T-helper 1 cell treated with Interleukin-12 subunit alpha and Interleukin-12 subunit beta and Interleukin-4 antibody, amounts not matched to agents 30 μg/mL and 1 μg/mL, for 36 hours (primary cell): Measurements from ENCODE around the gene MTURN.

Source experiments
- H3K27ac Mint-ChIP-seq: one replicate; pipeline ENCODE4 v1.8.0; 2021; ENCODE audit warnings: mild to moderate bottlenecking, mixed read lengths
- H3K27me3 Mint-ChIP-seq: one replicate; pipeline ENCODE4 v1.8.0; 2021; ENCODE audit warnings: low read depth, mixed read lengths
- H3K36me3 Mint-ChIP-seq: one replicate; pipeline ENCODE4 v1.8.0; 2021; ENCODE audit warnings: low read depth, mixed read lengths
- H3K4me1 Mint-ChIP-seq: one replicate; pipeline ENCODE4 v1.8.0; 2021; ENCODE audit warnings: low read depth, mixed read lengths
- H3K4me3 Mint-ChIP-seq: one replicate; pipeline ENCODE4 v1.8.0; 2021; ENCODE audit warnings: mild to moderate bottlenecking, moderate library complexity, mixed read lengths
- H3K9me3 Mint-ChIP-seq: one replicate; pipeline ENCODE4 v1.8.0; 2021; ENCODE audit warnings: mixed read lengths

MTURN gene

GRCh38 chr7:30175636-30176147, 40.9 kb downstream of the MTURN start:
- H3K4me1 Mint-ChIP-seq: peaks cover 7% of the 10 kb centered on the region
- peaks cover 1% of the 10 kb centered on the region for H3K27me3 Mint-ChIP-seq

DNA sequence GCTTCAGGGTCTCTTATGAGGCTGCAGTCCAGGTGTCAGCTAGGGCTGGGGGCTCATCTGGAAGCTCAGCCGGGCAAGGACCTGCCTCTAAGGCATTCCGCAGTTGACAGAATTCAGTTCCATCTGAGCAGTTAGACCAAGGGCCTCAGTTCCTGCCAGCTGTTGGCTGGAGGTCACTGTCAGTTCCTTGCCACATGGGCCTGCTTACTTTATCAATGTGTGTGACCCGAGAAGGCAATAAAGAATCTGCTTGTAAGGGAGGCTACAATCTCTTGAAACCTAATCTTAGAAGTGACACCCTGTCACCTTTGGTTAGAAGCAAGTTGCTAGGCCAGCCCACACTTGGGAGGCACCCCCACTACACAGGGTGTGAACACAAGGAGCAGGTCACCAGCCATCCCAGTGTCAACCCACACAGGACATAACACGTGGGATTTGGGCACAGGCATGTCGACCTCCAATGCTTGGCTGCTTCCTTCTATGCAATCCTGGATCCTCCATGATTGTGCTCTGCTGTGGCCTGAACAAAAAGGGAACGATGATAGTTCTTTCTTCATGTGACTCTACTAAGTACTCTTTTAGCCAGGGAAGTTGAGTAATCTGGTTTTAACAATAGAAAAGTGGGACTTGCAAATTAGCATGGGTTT, 41.8 kb downstream of the MTURN start:
- Mint-ChIP-seq H3K9me3 (no peaks in the 10 kb centered on the region), H3K27ac (no peak overlapping the region), H3K4me3 (no peak overlapping the region), H3K36me3 (no peaks in the 10 kb centered on the region), H3K4me1 (peaks cover 7% of the 10 kb centered on the region), H3K27me3 (no peaks in the 10 kb centered on the region)

More at GRCh38 chr7:30175636-30176147, 40.9 kb downstream of the MTURN start:
- H3K27ac Mint-ChIP-seq: no peak overlapping the region
- no peak overlapping the region for H3K4me3 Mint-ChIP-seq
- no peaks in the 10 kb centered on the region for H3K9me3 Mint-ChIP-seq
- H3K36me3 Mint-ChIP-seq: no peaks in the 10 kb centered on the region

GRCh38 chr7:30177186-30177585, 42.4 kb downstream of the MTURN start:
- Mint-ChIP-seq H3K4me1 (peaks cover 7% of the 10 kb centered on the region), H3K27me3 (no peaks in the 10 kb centered on the region), H3K4me3 (no peak overlapping the region), H3K36me3 (no peaks in the 10 kb centered on the region), H3K27ac (no peak overlapping the region), H3K9me3 (no peaks in the 10 kb centered on the region)

DNA sequence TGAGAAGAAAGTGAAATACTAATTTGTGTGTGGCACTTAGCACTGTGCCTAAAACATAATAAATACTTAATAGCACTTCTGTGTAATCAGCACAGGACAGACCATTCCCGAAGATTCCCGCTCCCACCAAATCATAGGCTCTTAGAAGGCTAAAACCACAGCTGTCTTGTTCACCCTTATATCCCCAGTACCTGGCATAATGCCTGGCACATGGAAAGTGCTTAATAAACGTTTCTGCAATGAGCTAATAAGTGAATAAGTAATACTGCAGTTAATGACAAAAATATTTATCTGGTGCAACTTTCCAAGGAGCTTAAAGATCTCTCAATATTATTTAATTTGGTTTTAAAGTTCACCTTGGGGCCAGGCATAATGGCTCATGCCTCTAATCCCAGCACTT, 43.2 kb downstream of the MTURN start:
- Mint-ChIP-seq H3K4me3 (no peak overlapping the region), H3K4me1 (peaks cover 7% of the 10 kb centered on the region), H3K27ac (no peak overlapping the region), H3K36me3 (no peaks in the 10 kb centered on the region), H3K27me3 (no peaks in the 10 kb centered on the region), H3K9me3 (no peaks in the 10 kb centered on the region)

DNA sequence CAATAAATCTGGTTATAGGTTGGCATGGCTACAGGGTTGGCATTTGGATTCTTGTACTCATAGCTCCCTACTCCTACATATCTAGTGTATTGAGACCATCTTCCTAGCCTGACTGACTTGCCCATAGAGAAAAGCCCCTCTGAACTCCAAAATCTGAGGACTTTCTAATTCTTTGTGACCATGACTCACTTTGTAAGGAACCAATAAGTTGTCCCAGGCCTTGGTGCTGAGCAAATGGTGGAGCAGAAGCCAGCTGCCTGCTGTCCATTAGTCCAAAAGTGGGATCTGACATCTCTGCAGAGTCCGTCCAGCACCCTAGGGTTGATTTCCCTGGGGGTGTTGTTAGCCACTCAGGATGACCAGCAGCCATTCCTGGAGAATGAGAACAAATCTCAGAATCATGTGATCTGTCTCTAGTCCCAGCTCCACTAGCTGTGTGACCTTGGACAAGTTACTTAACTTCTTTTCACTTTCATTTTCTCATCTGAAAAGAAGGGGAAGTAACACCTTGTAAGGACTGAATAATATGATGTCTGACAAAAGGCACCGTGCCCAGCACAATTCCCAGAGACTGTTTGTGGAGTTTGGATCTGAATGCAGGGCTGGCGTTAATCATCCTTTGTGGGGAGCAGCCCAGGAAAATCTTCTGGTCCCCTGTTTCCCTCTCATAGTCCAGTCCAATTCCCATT, 44.1 kb downstream of the MTURN start:
- Mint-ChIP-seq H3K4me1 (peaks cover 7% of the 10 kb centered on the region), H3K27ac (no peak overlapping the region)

GRCh38 chr7:30180718-30181117, 45.9 kb downstream of the MTURN start:
- no peaks in the 10 kb centered on the region for H3K27me3 Mint-ChIP-seq
- H3K27ac Mint-ChIP-seq: no peak overlapping the region
- H3K9me3 Mint-ChIP-seq: no peaks in the 10 kb centered on the region
- peaks cover 7% of the 10 kb centered on the region for H3K4me1 Mint-ChIP-seq
- no peak overlapping the region for H3K4me3 Mint-ChIP-seq
- H3K36me3 Mint-ChIP-seq: no peaks in the 10 kb centered on the region

More for the DNA sequence above, 44.1 kb downstream of the MTURN start:
- Mint-ChIP-seq H3K4me3 (no peak overlapping the region), H3K36me3 (no peaks in the 10 kb centered on the region), H3K27me3 (no peaks in the 10 kb centered on the region), H3K9me3 (no peaks in the 10 kb centered on the region)

DNA sequence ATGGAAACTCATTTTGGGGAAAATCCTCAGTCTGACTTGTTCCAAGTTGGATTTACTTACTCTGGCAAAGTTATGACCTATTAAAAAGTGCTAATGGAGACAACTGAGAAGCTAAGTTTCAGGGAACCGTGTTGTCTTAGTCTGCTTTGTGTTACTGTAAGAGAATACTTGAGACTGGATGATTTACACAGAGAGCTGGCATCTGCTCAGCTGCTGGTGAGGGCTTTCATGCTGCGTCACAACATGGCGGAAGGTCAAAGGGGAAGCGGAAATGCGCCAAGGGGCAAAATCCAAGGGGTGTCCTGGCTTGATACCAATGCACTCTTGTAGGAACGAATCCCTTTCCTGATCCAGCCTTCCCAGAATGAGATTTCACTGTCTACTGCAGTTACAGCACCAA, 46.4 kb downstream of the MTURN start:
- no peak overlapping the region for H3K4me3 Mint-ChIP-seq
- peaks cover 1% of the 10 kb centered on the region for H3K9me3 Mint-ChIP-seq
- no peaks in the 10 kb centered on the region for H3K27me3 Mint-ChIP-seq
- H3K4me1 Mint-ChIP-seq: peaks cover 7% of the 10 kb centered on the region
- no peak overlapping the region for H3K27ac Mint-ChIP-seq
- no peaks in the 10 kb centered on the region for H3K36me3 Mint-ChIP-seq

DNA sequence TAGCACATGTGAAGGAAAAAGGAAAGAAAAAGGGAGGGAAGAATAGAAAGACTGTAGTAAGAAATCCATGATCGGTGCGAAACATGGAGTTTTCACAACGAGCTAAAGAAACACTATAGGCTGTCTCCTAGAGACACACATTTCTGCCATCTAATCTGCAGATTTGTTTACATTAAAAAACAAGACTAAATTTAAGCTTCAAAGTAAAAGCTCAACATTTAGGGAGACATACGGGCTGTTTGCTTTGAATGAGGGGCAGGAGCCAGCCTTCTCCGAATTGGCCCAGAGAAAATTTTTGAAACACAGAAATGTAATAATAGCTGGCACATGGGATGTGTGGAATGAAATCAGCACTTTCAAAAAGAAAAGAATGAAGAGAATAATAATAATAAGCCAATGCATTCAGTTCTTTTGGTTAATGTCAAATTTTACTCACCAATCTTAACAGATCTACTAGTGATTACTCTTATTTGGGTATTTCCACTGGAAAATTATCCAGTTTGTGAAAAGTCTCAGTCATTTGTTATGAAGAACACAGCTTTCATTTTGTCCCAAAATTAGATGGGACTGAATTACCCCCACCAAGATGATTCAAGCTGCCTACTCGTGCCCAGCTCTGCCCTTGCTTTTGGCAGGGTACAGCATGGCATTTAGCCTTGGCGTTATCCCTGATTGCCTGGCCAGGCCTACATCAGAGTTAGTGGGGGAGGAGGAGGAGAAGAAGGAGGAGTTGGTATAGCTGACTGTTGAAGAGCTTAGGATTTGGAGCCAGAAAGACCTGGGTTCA, 47.1 kb downstream of the MTURN start:
- Mint-ChIP-seq H3K27ac (no peak overlapping the region), H3K4me3 (no peak overlapping the region), H3K27me3 (no peaks in the 10 kb centered on the region), H3K9me3 (peaks cover 8% of the 10 kb centered on the region), H3K36me3 (no peaks in the 10 kb centered on the region), H3K4me1 (peaks cover 7% of the 10 kb centered on the region)

DNA sequence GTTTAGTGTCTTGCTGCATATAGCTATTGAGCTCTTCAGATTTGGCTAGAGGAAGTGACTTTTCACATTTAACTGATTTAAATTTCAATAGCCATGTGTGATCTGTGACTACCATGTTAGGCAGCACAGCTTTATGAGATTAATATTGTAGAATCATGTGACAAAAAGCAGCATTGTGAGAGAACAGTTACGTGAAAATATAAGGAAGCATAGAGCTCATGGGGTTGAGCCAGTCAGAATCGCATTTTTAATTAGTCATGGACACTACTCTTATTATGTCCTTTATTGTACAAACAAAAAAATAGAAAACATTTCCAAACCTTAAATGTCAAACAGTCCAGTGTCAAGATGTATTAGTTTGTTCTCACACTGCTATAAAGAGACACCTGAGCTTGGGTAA, 48.0 kb downstream of the MTURN start:
- Mint-ChIP-seq H3K9me3 (peaks cover 10% of the 10 kb centered on the region), H3K4me1 (peaks cover 7% of the 10 kb centered on the region), H3K27ac (no peak overlapping the region), H3K4me3 (no peak overlapping the region), H3K27me3 (no peaks in the 10 kb centered on the region), H3K36me3 (no peaks in the 10 kb centered on the region)

- H3K27ac Mint-ChIP-seq: no peak overlapping the region
- no peak overlapping the region for H3K4me3 Mint-ChIP-seq
- peaks cover 16% of the 10 kb centered on the region for H3K9me3 Mint-ChIP-seq
- H3K4me1 Mint-ChIP-seq: peaks cover 5% of the 10 kb centered on the region
- no peaks in the 10 kb centered on the region for H3K27me3 Mint-ChIP-seq
- H3K36me3 Mint-ChIP-seq: no peaks in the 10 kb centered on the region
These were observed 49.1 kb downstream of the MTURN start for GRCh38 chr7:30183749-30184369.

DNA sequence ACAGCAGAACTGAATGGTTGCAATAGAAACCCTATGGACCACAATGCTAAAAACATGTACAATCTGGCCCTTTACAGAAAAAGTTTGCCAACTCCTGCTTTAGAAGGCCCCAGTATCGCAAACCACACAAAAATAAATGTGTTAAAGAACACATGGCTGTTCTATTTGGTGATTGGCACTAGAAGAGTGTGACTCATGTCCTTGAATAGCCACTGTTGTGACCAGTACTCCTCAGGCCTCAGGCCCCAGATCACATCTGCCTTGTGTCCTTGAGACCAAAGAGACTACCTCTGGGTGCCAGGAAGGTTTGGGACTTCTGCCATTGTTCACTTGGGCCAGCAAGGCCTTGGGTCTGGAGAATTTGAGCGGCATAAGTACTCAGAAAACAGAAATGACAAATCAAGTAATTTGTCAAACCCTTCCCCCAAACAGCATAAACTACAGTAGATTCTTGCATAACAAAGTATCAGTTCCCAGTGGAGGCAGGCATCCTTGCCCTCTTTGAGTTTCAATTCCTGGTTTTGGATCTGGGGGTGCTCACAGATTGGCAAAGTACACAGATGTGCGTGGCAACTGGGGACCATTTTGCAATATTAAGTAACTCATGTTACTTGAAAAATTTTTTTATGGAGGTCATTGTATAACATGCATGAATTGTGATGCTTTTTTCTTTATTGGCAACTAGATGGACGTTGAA, 50.2 kb downstream of the MTURN start:
- Mint-ChIP-seq H3K9me3 (peaks cover 20% of the 10 kb centered on the region), H3K27me3 (no peaks in the 10 kb centered on the region), H3K27ac (no peak overlapping the region)

GRCh38 chr7:30185496-30185895, 50.7 kb downstream of the MTURN start:
- no peaks in the 10 kb centered on the region for H3K27me3 Mint-ChIP-seq
- no peaks in the 10 kb centered on the region for H3K4me1 Mint-ChIP-seq
- H3K27ac Mint-ChIP-seq: no peak overlapping the region
- no peaks in the 10 kb centered on the region for H3K36me3 Mint-ChIP-seq
- H3K4me3 Mint-ChIP-seq: no peak overlapping the region
- H3K9me3 Mint-ChIP-seq: peaks cover 20% of the 10 kb centered on the region

More for the DNA sequence above, 50.2 kb downstream of the MTURN start:
- no peaks in the 10 kb centered on the region for H3K4me1 Mint-ChIP-seq
- no peaks in the 10 kb centered on the region for H3K36me3 Mint-ChIP-seq
- H3K4me3 Mint-ChIP-seq: no peak overlapping the region

DNA sequence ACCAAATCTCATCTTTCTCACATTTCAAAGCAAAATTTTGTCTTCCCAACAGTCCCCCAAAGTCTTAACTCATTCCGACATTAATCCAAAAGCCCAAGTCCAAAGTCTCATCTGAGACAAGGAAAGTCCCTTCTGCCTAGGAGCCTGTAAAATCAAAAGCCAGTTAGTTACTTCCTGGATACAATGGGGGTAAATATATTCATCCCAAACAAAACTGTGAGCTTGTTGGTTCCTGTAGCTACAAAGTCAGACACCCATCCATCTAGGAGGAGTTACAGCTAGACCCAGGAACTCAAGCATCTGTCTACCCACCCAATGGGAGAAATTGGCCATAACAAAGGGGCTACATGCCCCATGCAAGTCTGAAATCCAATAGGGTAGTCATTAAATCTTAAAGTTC, 51.9 kb downstream of the MTURN start:
- H3K27me3 Mint-ChIP-seq: no peaks in the 10 kb centered on the region
- peaks cover 20% of the 10 kb centered on the region for H3K9me3 Mint-ChIP-seq
- H3K4me1 Mint-ChIP-seq: no peaks in the 10 kb centered on the region
- H3K36me3 Mint-ChIP-seq: no peaks in the 10 kb centered on the region
- H3K27ac Mint-ChIP-seq: no peak overlapping the region
- no peak overlapping the region for H3K4me3 Mint-ChIP-seq

DNA sequence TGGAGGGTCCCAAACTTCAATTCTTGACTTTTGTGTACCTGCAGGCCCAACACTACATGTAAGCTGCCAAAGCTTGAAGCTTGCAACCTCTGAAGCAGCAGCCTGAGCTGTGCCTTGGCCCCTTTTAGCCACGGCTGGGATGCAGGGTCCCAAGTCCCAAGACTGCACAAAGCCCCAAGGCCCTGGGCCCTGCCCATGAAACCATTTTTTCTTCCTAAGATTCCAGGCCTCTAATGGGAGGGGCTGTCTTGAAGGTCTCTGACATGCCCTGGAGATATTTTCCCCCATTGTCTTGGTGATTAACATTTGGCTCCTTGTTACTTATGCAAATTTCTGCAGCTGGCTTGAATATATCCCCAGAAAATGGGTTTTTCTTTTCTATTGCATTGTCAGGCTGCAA, 52.7 kb downstream of the MTURN start:
- Mint-ChIP-seq H3K27me3 (no peaks in the 10 kb centered on the region), H3K27ac (no peak overlapping the region), H3K4me3 (no peak overlapping the region), H3K4me1 (no peaks in the 10 kb centered on the region), H3K36me3 (no peaks in the 10 kb centered on the region), H3K9me3 (peaks cover 20% of the 10 kb centered on the region)
